Hepatocyte (in vitro differentiated cells): Measurements from ENCODE around the gene RAP1A. TPM values are rescaled to one million over a fixed set of nuclear protein-coding genes. Genes with fewer than 3 reads are reported as not detected.

ENCODE experiments used
- DNase-seq: peaks from one replicate; pipeline ENCODE4 v3.0.0-alpha.2; 2016; ENCODE audit warnings: low spot score
- H2AFZ ChIP-seq: fragments of 200-600 bp; sonication (generic); 2 replicates; pipeline ENCODE4 v1.6.0; 2016; ENCODE audit warnings: antibody characterized with exemption, mild to moderate bottlenecking
- H3K27ac ChIP-seq: fragments of 200-600 bp; sonication (generic); 2 replicates; pipeline ENCODE4 v1.5.1; 2016; ENCODE audit warnings: mild to moderate bottlenecking
- H3K27me3 ChIP-seq: fragments of 200-600 bp; sonication (generic); 2 replicates; pipeline ENCODE4 v1.6.1; 2016
- H3K36me3 ChIP-seq: fragments of 200-600 bp; sonication (generic); replicated peaks from 2 replicates; pipeline ENCODE4 v1.5.1; 2016; ENCODE audit warnings: low read depth; ENCODE audit not compliant: insufficient read depth
- H3K4me1 ChIP-seq: fragments of 200-600 bp; sonication (generic); 2 replicates; pipeline ENCODE4 v1.5.1; 2016; ENCODE audit warnings: mild to moderate bottlenecking, moderate library complexity; ENCODE audit not compliant: insufficient read depth
- H3K4me2 ChIP-seq: fragments of 200-600 bp; sonication (generic); 2 replicates; pipeline ENCODE4 v1.6.0; 2016
- H3K4me3 ChIP-seq: fragments of 200-600 bp; sonication (generic); 2 replicates; pipeline ENCODE4 v1.5.1; 2016; ENCODE audit warnings: mild to moderate bottlenecking
- H3K79me2 ChIP-seq: fragments of 200-600 bp; sonication (generic); 2 replicates; pipeline ENCODE4 v1.6.0; 2017; ENCODE audit warnings: mild to moderate bottlenecking
- H3K9me2 ChIP-seq: fragments of 200-600 bp; sonication (generic); replicated peaks from 2 replicates; pipeline ENCODE4 v1.6.0; 2017; ENCODE audit warnings: mild to moderate bottlenecking; ENCODE audit not compliant: insufficient read depth
- H3K9me3 ChIP-seq: fragments of 200-600 bp; sonication (generic); 2 replicates; pipeline ENCODE4 v1.5.1; 2016; ENCODE audit warnings: low read depth, mild to moderate bottlenecking
- H4K20me1 ChIP-seq: fragments of 200-600 bp; sonication (generic); 2 replicates; pipeline ENCODE4 v1.6.0; 2016; ENCODE audit warnings: mild to moderate bottlenecking; ENCODE audit not compliant: insufficient read depth, poor library complexity, severe bottlenecking
- EZH2 ChIP-seq: fragments of 200-600 bp; sonication (generic); IDR thresholded peaks from 2 replicates; pipeline ENCODE4 v1.6.1; 2016; ENCODE audit warnings: antibody characterized with exemption, mild to moderate bottlenecking, borderline replicate concordance
- EZH2phosphoT487 ChIP-seq: fragments of 200-600 bp; sonication (generic); IDR thresholded peaks from one replicate; pipeline ENCODE4 v1.6.1; 2018; ENCODE audit warnings: antibody characterized with exemption, mild to moderate bottlenecking, low read depth, moderate library complexity; ENCODE audit not compliant: unreplicated experiment, severe bottlenecking
- WGBS: methylation state at CpG from one replicate; pipeline ENCODE4 v1.1.6; 2016; ENCODE audit warnings: low lambda C conversion rate; ENCODE audit errors: missing lambda C conversion rate; 5-methylcytosine and 5-hydroxymethylcytosine counted together
- polyA plus RNA-seq: library from polyadenylated mRNA; unstranded; fragments of >200 nt; fragmentation: Nextera tagmentation; extraction: Ambion mirVana; gene quantifications from 2 replicates; pipeline ENCODE4 v1.2.1, GENCODE V29; 2016
- total RNA-seq: library from RNA; depleted of rRNA; stranded (reverse); fragments of >200 nt; gene quantifications from 2 replicates; pipeline ENCODE4 v1.2.3, GENCODE V29; 2014
- TF ChIP-seq, protein P1 (sequence below): fragments of 200-600 bp; sonication (generic); IDR thresholded peaks from 2 replicates; pipeline ENCODE4 v1.5.1; 2016; ENCODE audit warnings: antibody characterized with exemption, mild to moderate bottlenecking; ENCODE audit not compliant: poor library complexity

RAP1A gene
- total and polyA plus RNA-seq, 2 experiments from 2014 or later = 48.8 to 49.6 TPM

DNA sequence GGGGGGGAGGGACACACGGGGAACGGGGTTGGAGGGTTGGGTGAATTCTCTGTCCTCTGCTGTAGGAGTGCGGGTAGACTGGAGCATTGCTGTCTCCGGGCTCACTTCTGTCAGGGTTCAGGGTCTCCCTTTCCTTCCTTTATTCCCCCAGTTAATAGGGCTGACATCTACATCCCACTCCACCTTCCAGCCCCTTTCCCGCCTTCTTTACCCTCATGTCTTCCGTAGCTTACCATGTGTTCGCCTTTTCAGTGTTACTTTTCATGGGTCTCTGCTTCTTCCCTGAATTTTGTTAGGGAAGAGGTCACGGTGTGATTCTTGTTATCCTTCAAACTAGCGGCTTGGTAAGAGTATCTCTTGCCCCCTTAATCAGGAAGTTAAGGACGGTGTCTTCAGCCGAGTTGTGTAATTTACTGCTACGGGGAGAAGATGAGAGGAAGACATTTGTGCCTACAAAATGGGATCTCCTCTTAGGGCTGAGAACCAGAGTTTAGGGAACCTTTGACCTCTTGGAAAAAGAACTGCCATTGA is 917 bp downstream of the RAP1A start:
- peak overlapping the region; percentile 98 for H3K4me3 ChIP-seq
- TF ChIP-seq, protein P1, sequence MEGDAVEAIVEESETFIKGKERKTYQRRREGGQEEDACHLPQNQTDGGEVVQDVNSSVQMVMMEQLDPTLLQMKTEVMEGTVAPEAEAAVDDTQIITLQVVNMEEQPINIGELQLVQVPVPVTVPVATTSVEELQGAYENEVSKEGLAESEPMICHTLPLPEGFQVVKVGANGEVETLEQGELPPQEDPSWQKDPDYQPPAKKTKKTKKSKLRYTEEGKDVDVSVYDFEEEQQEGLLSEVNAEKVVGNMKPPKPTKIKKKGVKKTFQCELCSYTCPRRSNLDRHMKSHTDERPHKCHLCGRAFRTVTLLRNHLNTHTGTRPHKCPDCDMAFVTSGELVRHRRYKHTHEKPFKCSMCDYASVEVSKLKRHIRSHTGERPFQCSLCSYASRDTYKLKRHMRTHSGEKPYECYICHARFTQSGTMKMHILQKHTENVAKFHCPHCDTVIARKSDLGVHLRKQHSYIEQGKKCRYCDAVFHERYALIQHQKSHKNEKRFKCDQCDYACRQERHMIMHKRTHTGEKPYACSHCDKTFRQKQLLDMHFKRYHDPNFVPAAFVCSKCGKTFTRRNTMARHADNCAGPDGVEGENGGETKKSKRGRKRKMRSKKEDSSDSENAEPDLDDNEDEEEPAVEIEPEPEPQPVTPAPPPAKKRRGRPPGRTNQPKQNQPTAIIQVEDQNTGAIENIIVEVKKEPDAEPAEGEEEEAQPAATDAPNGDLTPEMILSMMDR = no peak
- no peak for TF ChIP-seq EZH2phosphoT487
- no peak for TF ChIP-seq EZH2
- peaks cover 40% of the 10 kb centered on the region for H4K20me1 ChIP-seq
- no peaks in the 10 kb centered on the region for H3K9me2 ChIP-seq
- WGBS = 2% methylated on average over 10 of the region's 12 CpGs
- H2AFZ ChIP-seq = peak overlapping the region; percentile 90
- no peaks in the 10 kb centered on the region for H3K9me3 ChIP-seq
- peaks cover 57% of the 10 kb centered on the region for H3K79me2 ChIP-seq
- H3K27me3 ChIP-seq = no peaks in the 10 kb centered on the region
- peak overlapping the region; percentile 83 for H3K4me2 ChIP-seq
- no peak for DNase-seq
- peaks cover 9% of the 10 kb centered on the region for H3K4me1 ChIP-seq
- H3K27ac ChIP-seq = peak overlapping the region; percentile 98
- H3K36me3 ChIP-seq = no peaks in the 10 kb centered on the region

GRCh38 chr1:111621050-111621449 is 1.5 kb downstream of the RAP1A start:
- peak overlapping the region; percentile 83 for H3K4me2 ChIP-seq
- no peaks in the 10 kb centered on the region for H3K36me3 ChIP-seq
- peak overlapping the region; percentile 98 for H3K4me3 ChIP-seq
- H3K27ac ChIP-seq = peak overlapping the region; percentile 98
- DNase-seq = no peak
- H4K20me1 ChIP-seq = peaks cover 45% of the 10 kb centered on the region
- TF ChIP-seq, protein P1 = no peak
- no peak for TF ChIP-seq EZH2phosphoT487
- no peak for TF ChIP-seq EZH2
- peaks cover 63% of the 10 kb centered on the region for H3K79me2 ChIP-seq
- no peaks in the 10 kb centered on the region for H3K9me2 ChIP-seq
- H3K9me3 ChIP-seq = no peaks in the 10 kb centered on the region
- H2AFZ ChIP-seq = no peak overlapping the region
- peaks cover 9% of the 10 kb centered on the region for H3K4me1 ChIP-seq
- H3K27me3 ChIP-seq = no peaks in the 10 kb centered on the region
- WGBS = 68% methylated on average over 4 of the region's 4 CpGs

DNA sequence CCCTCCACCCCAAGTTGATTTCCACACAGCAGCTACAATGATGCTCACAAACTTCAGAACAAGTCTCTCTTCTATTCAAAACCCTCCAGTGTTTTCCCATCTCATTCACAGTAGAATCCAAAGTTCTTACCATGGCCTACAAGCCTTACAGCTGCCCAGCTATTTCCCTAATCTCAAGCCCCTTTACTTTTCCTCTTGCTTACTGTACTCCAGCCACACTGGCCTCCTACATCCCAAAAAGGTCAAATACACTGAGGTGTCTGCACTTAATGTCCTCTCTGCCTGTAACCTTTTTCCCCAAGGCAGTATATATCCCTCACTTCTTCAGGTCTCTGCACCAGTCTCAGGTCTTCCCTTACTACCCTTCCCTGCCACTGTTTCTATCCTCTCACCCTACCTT is 2.6 kb downstream of the RAP1A start:
- H3K9me2 ChIP-seq = no peaks in the 10 kb centered on the region
- no peaks in the 10 kb centered on the region for H3K27me3 ChIP-seq
- no peak for DNase-seq
- H3K36me3 ChIP-seq = no peaks in the 10 kb centered on the region
- no peak overlapping the region for H3K4me3 ChIP-seq
- H3K27ac ChIP-seq = no peak overlapping the region
- no peak for TF ChIP-seq EZH2phosphoT487
- no peak for TF ChIP-seq EZH2
- TF ChIP-seq, protein P1 = no peak
- peaks cover 54% of the 10 kb centered on the region for H4K20me1 ChIP-seq
- H3K9me3 ChIP-seq = no peaks in the 10 kb centered on the region
- peaks cover 9% of the 10 kb centered on the region for H3K4me1 ChIP-seq
- H3K4me2 ChIP-seq = peak overlapping the region; percentile 83
- peaks cover 74% of the 10 kb centered on the region for H3K79me2 ChIP-seq
- H2AFZ ChIP-seq = no peak overlapping the region
